GM21390 (cell line): ENCODE results near the gene ARNT2.

ENCODE experiments used
- ATAC-seq: cut with Tn5 transposase; IDR thresholded peaks from one replicate; pipeline ENCODE4 v1.9.1; 2021; ENCODE audit not compliant: unreplicated experiment

Gene ARNT2

DNA sequence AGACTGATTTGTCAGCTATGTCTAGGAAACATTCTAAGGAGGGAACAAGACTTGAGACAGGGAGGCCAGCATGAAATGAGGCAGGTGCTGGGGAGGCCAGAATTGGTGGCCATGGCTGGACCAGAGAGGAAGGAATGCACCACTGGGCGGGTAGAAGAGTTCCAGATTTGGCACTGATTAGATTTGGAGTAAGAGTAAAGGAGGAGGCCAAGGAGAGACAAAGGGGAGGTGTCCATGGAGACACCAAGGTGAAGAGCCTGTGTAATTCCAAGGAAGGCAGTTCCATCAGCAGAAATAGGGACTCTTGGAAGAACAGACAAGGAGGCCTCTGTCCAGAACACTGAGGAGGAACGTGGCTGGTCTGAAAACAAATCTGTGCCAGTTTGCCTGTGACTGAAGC lies 1.8 kb downstream of the ARNT2 start:
- no peak for ATAC-seq

DNA sequence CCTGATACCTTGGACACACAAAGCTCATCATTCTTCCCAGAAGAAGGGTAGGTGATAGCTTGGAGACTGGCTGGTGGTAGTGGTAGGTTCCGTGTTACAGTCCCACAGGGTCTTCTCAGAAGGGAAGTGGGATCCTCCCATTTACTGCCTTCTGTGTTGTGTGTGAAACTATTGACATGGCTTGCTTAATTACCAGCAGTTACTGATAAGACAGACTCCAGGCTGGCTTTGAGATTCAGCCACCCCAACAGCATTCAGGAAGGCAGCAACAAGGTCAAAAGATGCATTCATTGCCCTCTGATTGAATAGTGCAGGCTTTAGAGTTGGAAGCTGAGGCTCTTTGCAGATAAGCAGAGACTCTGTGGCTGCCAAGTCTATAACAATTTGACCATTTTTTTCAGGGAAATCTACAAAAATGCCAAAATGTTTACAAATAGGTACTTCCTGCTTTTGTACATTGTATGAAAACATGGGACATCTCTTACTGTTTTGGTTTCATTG lies 7.7 kb downstream of the ARNT2 start:
- ATAC-seq, result no peak

DNA sequence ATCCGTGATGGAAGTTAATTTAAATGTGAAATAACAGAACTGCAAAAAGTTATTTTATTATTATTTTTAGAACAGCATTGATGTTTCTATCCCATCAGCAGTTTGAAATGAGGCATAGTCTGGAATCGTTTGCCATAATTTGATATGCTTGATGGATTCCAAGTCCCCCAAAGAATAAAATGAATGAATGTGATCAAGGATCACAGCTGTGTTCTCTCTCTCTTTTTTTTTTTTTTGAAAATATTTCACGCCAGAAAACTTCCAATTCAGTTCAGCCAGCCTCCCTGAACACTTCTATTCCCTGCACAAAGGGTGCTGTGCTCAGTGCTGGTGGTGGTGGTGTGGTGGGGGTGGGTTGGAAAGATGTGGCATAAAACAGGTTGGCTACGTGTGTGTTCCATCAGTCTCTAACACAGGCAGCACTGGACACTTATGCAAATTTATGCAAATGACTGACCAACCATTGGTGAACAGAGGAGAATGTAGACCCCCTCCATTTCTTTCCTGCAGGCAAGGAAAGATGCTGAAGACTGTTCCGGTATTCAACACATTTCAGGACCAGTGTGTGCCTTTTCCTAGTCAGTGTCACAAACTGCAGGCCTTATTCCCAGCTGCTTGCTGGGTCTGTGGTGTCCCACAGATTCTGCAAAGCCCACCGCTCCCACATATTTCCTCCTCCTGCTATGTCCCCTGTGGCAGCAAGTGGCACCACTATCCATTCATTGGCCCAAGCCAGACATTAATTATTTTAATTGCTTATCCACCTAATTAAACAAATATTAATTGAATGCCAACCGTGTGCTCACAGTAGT lies 10.6 kb downstream of the ARNT2 start:
- ATAC-seq, result no peak

DNA sequence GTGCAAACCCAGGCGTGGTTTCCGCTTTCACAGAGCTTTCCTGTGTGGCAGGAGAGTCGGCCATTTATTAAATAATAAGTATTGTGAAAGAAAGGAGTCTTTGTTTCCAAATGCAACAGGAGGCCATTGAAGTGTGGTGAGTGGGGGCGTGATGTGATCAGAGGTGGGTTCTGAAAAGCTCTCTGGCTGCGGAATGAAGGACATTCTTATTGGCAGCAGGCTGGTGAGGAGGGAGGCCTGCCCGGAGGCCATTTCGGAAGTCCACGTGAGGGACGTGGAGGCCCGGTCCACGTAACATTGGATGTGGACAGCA lies 11.1 kb downstream of the ARNT2 start:
- ATAC-seq, result no peak

DNA sequence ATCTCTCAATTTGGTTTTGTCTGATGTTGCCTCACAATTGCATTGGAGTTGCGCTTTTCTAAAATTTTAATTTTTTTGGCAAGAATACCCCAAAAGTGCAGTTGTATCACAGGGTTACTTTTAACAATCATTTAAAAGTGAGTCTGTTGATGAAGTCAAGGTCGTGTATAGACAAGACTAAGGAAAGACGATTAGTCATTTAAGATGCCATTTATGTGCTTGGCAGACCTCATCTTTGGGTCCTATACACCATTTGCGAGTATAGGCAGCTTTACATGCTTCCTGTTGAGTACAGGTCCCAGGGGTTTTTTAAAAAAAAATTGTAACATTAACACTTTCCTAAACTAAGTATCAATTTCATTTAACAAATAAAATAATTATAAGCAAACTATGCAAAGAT lies 12.5 kb downstream of the ARNT2 start:
- ATAC-seq, result no peak

DNA sequence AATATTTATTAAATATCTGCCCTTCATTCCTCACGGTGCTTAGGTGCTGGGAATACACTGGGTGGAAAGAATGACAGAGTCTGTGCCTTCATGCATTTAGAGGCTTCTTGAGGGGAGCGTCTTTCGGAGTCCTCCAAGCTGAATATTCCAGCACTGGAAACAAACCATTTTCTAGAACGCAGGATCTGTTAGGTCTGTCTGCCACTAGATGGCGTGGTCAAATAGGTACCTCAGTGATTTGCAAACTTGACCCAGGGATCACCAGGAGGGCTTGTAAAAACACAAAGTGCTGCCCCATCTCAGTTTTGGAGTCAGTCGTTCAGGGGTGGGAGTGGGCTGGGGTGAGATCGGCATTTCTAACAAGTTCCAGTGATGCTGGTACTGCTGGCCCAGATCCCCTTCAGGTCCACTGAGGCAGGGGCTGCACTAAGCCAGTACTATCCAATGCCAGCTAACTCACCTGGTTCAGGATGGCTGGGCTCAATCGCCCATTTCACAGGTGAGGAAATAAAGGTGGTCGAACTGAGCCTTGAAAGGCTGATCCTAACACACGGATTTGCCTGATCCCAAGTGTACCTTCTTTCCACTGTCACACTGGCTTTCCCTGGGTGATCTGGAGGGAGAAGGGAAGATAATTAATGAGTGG lies 14.8 kb downstream of the ARNT2 start:
- no peak for ATAC-seq

DNA sequence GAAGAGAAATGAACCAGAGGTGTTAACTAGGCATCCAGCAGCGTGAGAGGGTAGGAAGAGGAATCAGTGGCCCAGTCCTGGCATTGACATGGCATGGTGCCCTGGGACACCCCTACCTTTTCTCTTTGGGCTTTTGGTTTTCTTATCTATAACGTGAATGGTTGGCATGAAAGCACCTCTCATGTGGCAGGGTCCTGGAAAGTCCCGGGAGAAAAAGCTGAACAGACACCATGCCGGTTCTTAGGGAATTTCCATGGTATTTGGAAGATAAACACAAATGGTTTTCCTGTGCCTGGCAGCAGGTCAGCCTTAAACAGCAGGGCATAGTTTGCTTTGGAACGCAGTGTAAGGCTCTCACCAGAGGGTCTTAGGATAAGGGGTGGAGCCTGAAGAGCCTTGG lies 15.4 kb downstream of the ARNT2 start:
- no peak for ATAC-seq

DNA sequence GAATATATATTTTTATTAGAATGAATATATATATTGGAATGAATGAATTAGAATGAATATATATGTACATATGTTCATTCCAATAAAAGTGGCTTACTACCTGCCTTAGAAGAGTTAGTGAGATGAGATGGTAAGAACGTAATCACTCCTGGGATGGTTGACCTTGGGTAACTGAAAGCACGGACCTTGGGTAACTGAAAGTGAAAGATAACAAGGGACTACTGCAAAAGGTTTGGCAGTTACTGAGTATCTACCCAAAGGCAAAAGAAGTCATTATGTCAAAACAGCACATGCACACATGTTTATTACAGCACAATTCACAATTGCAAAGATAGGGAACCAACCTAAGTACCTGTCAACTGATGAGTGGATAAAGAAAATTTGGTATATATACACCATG lies 16.5 kb downstream of the ARNT2 start:
- ATAC-seq, result no peak

DNA sequence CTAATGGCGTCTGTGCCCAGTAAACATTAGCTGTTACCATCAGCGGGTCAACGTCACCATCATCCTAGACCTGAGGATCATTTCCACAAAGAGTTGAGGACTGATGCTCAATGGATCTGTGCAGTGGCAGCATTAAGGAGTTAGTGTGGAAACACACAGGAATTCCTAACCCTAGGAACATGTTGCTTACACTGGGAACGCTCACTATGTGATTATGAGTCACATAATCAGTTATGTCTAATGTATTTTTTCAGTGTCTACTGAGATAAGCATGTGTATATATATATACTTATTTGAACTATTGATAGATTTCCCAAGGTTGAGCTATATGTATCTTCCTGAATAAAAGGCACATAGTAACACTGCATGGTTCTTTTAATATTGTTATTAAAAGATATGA lies 19.0 kb downstream of the ARNT2 start:
- no peak for ATAC-seq

DNA sequence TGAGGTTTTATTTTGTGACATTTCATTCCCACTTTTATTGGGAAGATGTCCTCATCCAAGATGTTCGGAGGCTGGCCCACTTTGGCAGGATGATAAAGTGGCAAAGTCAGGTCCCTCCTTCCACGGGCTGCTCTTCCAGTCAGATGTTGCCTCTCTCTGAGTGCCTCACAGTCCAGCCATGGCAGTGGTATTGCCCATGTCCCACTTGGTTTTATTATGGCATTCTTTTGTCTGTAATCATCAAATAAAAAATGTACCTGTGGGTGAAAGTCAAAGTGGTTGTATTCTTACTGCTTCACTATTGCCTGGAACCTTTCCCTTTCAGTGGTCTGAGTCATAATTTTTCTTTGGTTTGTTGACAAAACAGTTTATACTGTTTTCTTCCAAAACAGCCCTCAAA lies 20.2 kb downstream of the ARNT2 start:
- no peak for ATAC-seq

DNA sequence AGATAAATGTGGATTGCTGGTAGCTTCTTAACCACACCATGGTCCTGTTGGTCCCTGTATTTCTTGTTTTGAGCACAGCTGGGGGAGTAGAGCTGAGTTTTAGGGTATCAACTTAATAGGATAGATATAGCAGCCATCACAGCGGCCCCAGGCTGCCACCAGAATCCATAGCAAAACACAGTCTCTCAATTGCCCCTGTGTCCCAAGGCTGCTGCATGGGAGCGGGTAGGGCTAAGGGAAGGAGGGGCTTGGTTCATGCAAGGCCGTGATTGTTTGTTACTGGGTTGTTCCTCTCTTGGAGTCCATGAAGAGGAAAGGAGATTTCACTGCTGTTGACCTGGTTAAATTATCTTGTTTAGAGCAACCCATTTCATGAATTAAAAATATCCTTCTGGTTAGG lies 22.1 kb downstream of the ARNT2 start:
- no peak for ATAC-seq

DNA sequence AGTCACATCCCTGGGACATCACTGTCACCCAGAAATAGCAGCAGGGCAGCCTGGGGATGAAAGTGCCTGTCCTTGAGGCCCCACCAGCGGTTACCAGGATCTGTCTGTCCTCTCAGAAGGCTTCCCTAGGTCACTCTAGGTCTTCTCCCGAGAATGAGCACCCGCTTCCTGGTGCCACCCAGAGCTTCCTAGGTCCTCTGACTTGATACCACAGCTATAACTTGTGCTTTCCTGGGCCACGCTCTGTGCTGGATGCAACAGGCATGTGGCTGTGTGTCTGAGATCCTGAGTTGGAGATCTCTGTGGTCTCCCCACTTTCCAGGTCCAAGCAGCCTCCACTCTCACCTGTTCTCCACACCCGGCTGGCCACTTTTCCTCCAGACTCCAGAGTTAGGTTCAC lies 25.8 kb downstream of the ARNT2 start:
- ATAC-seq, result no peak

DNA sequence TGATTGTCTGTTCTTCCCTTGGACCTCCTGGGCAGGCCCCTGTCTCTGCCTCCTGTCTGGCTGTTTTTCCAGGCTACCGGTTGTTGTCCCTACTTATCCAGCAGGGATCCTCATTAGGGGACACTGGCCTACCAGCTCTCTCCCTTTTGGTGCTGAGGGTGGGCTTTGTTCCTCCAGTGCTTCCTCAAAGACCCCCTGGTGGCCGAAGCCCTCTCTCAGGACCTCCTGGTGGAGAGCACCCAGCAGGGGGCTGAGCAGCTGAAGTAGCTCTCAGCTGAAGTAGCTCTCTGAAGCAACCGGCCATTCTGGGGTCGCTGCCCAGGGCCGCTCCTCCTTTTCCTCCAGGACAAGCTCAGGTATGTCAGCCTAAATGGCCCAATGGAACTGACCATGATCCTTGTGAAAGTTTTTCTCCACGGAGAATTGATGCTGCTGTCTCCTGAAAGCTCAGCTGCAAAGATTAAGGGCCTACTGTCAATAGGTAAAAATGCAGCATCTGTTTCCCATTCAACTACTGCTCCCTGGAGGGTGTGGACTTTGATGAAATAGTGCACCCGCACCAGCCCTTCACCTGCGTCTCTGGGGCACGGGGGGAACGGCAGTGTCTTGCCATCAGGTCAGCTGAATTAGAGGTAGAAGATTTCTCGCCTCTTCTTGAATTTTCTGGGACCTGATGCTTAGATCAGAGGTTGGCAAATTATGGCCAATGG lies 27.6 kb downstream of the ARNT2 start:
- ATAC-seq, result no peak

DNA sequence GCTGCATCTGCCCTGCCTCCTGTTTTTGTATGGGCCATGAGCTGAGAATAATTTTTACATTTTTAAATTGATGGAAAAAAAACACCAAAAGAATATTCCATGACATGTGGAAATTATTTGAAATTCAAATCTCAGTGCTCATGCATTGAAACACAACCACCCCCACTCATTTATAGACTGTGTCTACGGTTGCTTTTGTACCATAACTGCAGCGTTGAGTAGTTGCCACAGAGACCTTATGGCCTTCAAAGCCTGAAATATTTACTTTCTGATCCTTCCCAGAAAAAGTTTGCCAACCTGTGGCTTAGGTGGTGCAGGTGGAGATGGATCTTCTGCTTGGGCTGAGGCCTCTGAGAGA lies 28.1 kb downstream of the ARNT2 start:
- no peak for ATAC-seq

DNA sequence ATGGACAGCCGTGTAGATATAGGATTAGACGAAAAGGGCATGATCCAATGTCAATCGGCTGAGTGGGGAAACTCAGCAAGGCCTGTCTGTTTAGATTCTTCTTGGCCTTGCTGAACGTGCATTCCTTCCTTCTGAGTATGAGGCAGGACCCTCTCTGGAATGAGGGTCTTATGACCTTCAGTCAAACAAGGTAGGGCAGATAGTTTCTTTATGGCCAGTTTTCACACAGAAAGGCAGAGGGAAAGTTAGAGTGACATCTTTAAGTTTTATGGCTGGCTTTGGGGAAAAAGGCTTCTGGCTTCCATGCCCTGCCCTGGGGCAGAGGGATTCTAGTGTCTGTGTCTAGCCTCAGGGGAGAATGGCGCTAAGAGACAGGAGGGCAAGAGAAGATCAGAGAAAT lies 29.7 kb downstream of the ARNT2 start:
- no peak for ATAC-seq

DNA sequence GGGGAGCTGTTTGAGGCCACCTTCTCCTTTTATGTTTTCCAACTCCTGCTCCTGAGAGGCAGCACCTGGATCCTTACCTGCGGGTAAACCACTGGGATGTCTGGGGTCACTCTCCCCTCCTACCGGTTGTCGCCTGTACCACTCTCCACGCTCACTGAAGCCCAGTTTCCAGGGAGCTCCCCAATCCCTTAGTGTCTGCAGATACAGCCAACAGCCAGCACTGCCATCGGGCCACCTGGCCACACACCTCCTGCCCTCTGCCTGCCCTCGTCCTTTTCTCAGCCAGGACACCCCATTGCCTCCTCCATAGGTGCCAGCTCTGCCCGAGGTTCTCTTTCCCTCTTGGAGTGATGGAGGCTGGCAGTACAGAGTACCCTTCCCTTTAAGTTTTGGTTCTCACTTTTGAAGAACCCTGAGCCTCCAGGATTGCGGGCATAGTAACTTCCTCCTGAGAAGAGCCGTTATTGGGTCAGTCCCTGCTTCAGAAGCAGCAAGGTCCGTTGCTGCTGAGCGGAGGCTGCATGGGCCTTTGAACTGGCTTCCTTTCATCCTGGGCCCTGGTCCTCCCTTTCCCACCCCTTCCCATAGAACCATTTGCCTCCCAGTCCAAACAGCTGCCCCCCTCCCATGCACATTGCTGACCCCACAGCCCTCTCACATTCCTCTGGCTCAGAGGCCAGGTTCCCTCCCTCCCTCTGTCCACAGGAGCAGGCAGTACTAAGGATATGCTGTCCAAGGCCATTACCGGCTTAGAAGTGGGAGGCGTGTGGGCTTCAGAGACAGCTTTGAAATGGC lies 30.9 kb downstream of the ARNT2 start:
- ATAC-seq, result no peak

DNA sequence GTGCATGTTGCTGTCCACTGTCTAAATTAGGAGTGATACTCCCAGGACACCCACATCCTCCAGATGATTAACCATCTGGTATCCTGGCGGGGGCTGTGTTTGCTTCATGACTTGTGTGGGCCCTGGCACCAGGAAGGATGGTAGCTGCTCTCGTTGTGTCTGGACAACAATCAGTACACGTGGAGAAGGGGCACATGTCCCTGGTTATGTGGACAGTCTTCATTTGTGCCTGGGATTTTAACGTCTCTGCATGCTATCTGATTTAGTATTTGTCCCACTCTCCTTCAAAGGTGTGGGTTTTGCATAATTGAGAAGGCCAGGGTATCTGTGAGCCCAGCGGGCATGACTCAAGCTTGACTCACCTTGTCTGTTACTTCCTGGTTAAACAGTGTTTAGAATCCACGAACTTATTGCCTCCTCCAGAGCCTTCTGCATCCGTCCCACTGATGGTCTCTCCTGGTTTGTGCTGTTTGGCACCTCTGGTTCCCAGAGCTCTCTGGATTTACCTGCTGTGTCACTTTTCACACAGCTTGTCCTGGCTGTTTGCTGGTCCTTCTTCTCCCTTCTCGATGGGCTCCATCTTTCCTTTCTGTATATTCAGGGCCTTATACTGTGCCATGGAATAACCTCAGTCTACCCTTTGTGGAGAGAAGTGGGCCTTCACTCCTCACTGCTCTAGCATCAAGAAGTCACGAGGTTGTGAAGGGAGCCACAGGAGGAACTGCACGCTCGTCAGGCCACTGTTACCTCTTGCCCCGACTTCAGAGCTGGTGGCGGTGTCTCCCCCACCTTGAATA lies 32.5 kb downstream of the ARNT2 start:
- no peak for ATAC-seq

DNA sequence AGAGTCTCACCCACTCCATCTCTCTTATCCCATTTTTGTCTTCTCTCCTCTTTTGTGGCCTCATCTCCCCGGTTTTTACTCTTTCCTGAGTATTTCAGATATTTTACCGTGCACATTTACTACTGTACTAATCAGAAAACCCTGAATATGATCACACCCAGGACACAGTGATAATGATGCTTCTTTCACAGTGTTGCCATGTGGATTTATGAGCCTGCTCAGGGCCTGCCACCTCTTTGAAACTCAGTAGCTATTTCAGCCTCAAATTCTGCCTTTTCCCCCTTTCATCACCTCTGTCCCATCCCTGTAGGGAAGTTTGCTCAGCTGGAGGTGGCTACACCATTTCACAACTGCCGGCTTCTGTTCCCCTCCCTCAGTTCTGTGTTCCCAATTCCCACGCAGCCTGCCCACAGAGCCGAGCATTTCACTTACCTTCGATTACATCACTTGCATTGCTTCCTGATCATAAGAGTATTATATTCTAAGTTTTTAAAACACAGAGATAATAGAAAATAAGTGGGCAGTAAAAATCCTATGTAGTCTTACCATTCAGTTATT lies 33.2 kb downstream of the ARNT2 start:
- ATAC-seq, result no peak

DNA sequence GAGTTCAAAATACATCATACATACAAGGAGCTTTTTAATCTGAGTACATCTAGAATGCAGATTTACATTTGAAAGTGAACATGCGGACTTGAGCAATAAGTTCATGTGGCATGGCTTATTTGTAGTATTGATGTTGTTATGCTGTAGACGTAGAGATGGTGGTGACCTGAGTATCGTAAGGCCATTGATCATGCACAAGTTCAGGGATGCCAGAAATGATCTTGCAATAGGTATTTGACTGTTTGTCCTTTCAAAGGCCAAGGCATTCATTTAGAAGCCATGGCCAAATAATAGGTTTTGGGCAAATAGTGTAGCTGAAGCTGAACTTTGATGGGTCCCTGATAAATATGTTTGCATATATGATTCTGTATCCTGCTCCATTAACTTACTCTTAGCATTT lies 35.0 kb downstream of the ARNT2 start:
- ATAC-seq, result no peak

DNA sequence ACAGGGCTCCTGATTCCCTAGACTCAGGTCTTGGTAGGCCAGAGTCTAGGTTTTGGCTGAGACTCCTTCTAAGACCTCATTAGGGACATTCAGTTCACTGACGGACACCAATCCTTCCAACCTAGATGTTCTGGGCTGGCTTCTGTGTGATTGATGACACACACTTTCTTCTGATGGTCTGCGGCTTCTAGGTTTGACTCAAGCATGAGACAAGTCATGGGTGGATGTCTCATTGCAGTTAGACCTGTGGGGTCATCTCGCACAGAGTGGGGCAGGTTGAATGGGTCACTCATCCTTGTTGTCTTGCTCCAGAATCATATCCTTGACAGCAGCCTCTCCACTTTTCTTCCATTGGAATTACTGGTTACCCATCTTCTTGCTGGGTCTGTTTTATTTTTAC lies 35.8 kb downstream of the ARNT2 start:
- ATAC-seq, result no peak
